Mesendoderm (in vitro differentiated cells): ENCODE data around the gene ZNF750.

Experiments used
- DNase-seq: peaks from one replicate; pipeline ENCODE4 v3.0.0; 2013
- H2AK5ac ChIP-seq: 2 replicates; pipeline ENCODE4 v1.6.1; 2013; ENCODE audit warnings: low read length, inconsistent platforms
- H2BK120ac ChIP-seq: 2 replicates; pipeline ENCODE4 v1.6.1; 2013; ENCODE audit warnings: low read depth, mild to moderate bottlenecking, low read length, moderate library complexity, mixed read lengths
- H2BK15ac ChIP-seq: replicated peaks from 2 replicates; pipeline ENCODE4 v1.6.1; 2013; ENCODE audit warnings: low read depth, mild to moderate bottlenecking, moderate library complexity
- H2BK5ac ChIP-seq: 2 replicates; pipeline ENCODE4 v1.6.1; 2013; ENCODE audit warnings: low read length, inconsistent platforms
- H3K18ac ChIP-seq: 2 replicates; pipeline ENCODE4 v1.6.1; 2013; ENCODE audit warnings: mild to moderate bottlenecking, low read length, mixed read lengths
- H3K23ac ChIP-seq: one replicate; pipeline ENCODE4 v1.6.1; 2013; ENCODE audit warnings: low read length
- H3K27ac ChIP-seq: 2 replicates; pipeline ENCODE4 v1.5.1; 2013; ENCODE audit warnings: low read depth, mild to moderate bottlenecking, inconsistent platforms, low read length, moderate library complexity
- H3K27me3 ChIP-seq: 2 replicates; pipeline ENCODE4 v1.6.1; 2013; ENCODE audit warnings: low read length, control low read depth, mild to moderate bottlenecking, inconsistent platforms; ENCODE audit not compliant: insufficient read depth, poor library complexity
- H3K36me3 ChIP-seq: 2 replicates; pipeline ENCODE4 v1.6.1; 2013; ENCODE audit warnings: low read length, inconsistent platforms; ENCODE audit not compliant: control insufficient read depth, insufficient read depth
- H3K4ac ChIP-seq: one replicate; pipeline ENCODE4 v1.6.1; 2013; ENCODE audit warnings: low read depth, mild to moderate bottlenecking, low read length, moderate library complexity
- H3K4me1 ChIP-seq: 2 replicates; pipeline ENCODE4 v1.6.1; 2013; ENCODE audit warnings: low read depth, low read length, inconsistent platforms; ENCODE audit not compliant: control insufficient read depth
- H3K4me2 ChIP-seq: 2 replicates; pipeline ENCODE4 v1.6.1; 2013; ENCODE audit warnings: low read length
- H3K4me3 ChIP-seq: 2 replicates; pipeline ENCODE4 v1.5.1; 2013; ENCODE audit warnings: mild to moderate bottlenecking, low read length
- H3K56ac ChIP-seq: one replicate; pipeline ENCODE4 v1.6.1; 2013; ENCODE audit warnings: low read length
- H3K79me1 ChIP-seq: 2 replicates; pipeline ENCODE4 v1.6.1; 2013; ENCODE audit warnings: low read length, inconsistent platforms
- H3K79me2 ChIP-seq: 2 replicates; pipeline ENCODE4 v1.6.1; 2013; ENCODE audit warnings: mild to moderate bottlenecking, low read length; ENCODE audit not compliant: control insufficient read depth, insufficient read depth
- H3K9ac ChIP-seq: 2 replicates; pipeline ENCODE4 v1.6.1; 2013; ENCODE audit warnings: low read length, inconsistent platforms
- H4K5ac ChIP-seq: one replicate; pipeline ENCODE4 v1.6.1; 2013; ENCODE audit warnings: low read length
- H4K8ac ChIP-seq: one replicate; pipeline ENCODE4 v1.6.1; 2013; ENCODE audit warnings: low read depth, mild to moderate bottlenecking, control low read depth, low read length, moderate library complexity
- WGBS: extraction: QIAGEN DNeasy Blood & Tissue Kit; methylation state at CpG from one replicate; pipeline ENCODE4 v1.1.7; 2013; ENCODE audit warnings: low lambda C conversion rate, missing lambda C conversion rate; ENCODE audit not compliant: insufficient coverage; ENCODE audit errors: extremely low coverage; 5-methylcytosine and 5-hydroxymethylcytosine counted together

Gene ZNF750

GRCh38 chr17:82848022-82848592 is 8.3 kb upstream of the ZNF750 start:
- Histone ChIP-seq H4K8ac (no peak overlapping the region), H3K27me3 (no peaks in the 10 kb centered on the region), H3K36me3 (no peaks in the 10 kb centered on the region), H3K18ac (no peak overlapping the region), H3K56ac (no peak overlapping the region), H3K4me3 (no peak overlapping the region), H3K4me2 (no peak overlapping the region), H3K9ac (no peak overlapping the region), H4K5ac (no peak overlapping the region), H3K23ac (no peak overlapping the region), H2BK120ac (no peak overlapping the region), H3K79me1 (no peaks in the 10 kb centered on the region), H2AK5ac (no peak overlapping the region), H2BK15ac (no peak overlapping the region), H2BK5ac (no peak overlapping the region), H3K27ac (no peak overlapping the region), H3K4me1 (no peaks in the 10 kb centered on the region), H3K4ac (no peak overlapping the region), H3K79me2 (no peaks in the 10 kb centered on the region)
- no CpG with 5 or more reads among the region's 23 CpGs for WGBS
- no peak for DNase-seq

DNA sequence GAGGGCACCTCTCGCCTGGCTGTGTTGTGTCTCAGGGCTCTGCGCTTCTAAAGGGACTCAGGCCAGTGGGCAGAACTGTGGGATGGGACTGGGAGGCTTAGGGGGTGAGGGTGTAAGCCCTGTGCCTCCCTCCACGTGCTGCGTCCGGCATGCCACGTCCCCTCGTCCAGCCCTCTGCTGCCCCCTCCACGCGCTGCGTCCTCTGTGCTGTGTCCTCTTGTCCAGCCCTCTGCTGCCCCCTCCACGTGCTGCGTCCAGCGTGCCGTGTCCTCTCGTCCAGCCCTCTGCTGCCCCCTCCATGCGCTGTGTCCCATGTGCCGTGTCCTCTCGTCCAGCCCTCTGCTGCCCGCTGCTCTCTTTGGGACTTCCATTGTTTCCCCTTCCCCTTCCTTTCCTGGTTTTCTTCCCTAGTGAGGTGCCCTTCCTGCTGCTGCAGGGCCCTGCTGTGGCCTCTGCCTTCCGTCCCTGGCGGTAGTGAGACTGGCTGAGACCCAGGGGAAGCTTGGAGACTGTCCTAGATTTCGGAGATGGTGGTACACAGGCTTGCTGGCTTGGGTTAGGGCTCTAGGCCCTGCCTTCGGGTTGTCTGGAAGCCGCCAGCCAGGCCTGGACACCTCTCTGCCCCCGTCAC is 6.4 kb upstream of the ZNF750 start:
- H2BK120ac ChIP-seq: no peak overlapping the region
- H3K4ac ChIP-seq: no peak overlapping the region
- no peak overlapping the region for H2BK5ac ChIP-seq
- no peak overlapping the region for H3K18ac ChIP-seq
- no peaks in the 10 kb centered on the region for H3K79me1 ChIP-seq
- H3K4me3 ChIP-seq: no peak overlapping the region
- H3K4me1 ChIP-seq: no peaks in the 10 kb centered on the region
- H4K8ac ChIP-seq: no peak overlapping the region
- no peak overlapping the region for H3K4me2 ChIP-seq
- no CpG with 5 or more reads among the region's 25 CpGs for WGBS
- no peak overlapping the region for H2AK5ac ChIP-seq
- H3K56ac ChIP-seq: no peak overlapping the region
- no peak for DNase-seq
- H3K9ac ChIP-seq: no peak overlapping the region
- H3K23ac ChIP-seq: no peak overlapping the region
- no peaks in the 10 kb centered on the region for H3K79me2 ChIP-seq
- H3K36me3 ChIP-seq: no peaks in the 10 kb centered on the region
- H4K5ac ChIP-seq: no peak overlapping the region
- no peak overlapping the region for H2BK15ac ChIP-seq
- no peak overlapping the region for H3K27ac ChIP-seq
- no peaks in the 10 kb centered on the region for H3K27me3 ChIP-seq

DNA sequence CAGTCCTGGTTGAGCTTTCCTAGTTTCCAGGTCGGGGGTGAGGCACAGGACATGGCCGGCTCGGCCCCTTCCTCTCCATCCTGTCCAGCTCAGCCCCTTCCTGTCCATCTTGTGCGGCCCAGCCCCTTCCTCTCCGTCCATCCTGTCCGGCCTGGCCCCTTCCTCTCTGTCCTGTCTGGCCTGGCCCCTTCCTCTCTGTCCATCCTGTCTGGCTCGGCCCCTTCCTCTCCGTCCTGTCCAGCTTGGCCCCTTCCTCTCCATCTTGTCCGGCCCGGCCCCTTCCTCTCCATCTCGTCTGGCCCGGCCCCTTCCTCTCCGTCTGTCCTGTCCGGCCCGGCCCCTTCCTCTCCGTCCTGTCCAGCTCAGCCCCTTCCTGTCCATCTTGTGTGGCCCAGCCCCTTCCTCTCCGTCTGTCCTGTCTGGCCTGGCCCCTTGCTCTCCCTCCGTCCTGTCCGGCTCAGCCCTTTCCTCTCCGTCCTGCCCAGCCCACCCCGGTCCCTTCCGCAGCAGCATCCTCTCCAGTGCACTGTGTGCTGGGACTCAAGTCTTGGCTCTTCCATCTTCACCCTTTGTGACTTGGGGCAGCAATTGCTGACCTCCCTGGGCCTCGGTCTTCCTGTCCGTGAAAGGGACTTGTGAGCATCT is 5.5 kb upstream of the ZNF750 start:
- DNase-seq: no peak
- H4K5ac ChIP-seq: no peak overlapping the region
- no peak overlapping the region for H3K9ac ChIP-seq

DNA sequence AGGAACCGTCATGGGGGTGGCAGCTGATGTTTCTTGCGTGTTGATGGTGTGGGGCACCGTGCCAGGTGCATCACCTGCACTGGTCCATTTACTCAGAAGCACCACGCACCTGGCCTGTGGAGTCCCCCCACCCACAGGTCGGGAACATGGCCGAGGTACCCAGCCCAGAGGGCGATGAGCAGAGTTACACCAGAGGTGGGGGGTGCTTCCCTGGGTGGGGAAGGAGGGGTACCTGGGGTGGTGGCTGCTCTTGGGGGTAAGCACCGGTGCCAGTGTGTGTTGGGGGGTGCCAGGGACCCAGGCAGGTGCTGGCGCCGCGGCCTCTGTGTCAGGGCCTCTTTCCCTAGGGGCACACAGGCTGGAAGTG is 5.0 kb upstream of the ZNF750 start:
- Histone ChIP-seq H2AK5ac (no peak overlapping the region), H3K9ac (no peak overlapping the region), H3K27me3 (no peaks in the 10 kb centered on the region), H2BK120ac (no peak overlapping the region), H3K56ac (no peak overlapping the region), H4K8ac (no peak overlapping the region), H3K27ac (no peak overlapping the region), H3K4me2 (no peak overlapping the region), H3K4me3 (no peak overlapping the region), H2BK15ac (no peak overlapping the region), H2BK5ac (no peak overlapping the region), H3K36me3 (no peaks in the 10 kb centered on the region), H3K79me1 (peaks cover 2% of the 10 kb centered on the region), H4K5ac (no peak overlapping the region), H3K4ac (no peak overlapping the region), H3K79me2 (no peaks in the 10 kb centered on the region), H3K18ac (no peak overlapping the region), H3K4me1 (no peaks in the 10 kb centered on the region), H3K23ac (no peak overlapping the region)
- no CpG with 5 or more reads among the region's 11 CpGs for WGBS
- DNase-seq: no peak

More for the DNA sequence above, 5.5 kb upstream of the ZNF750 start:
- Histone ChIP-seq H3K27me3 (no peaks in the 10 kb centered on the region), H2BK120ac (no peak overlapping the region), H3K27ac (no peak overlapping the region), H3K79me2 (no peaks in the 10 kb centered on the region), H3K56ac (no peak overlapping the region), H2AK5ac (no peak overlapping the region), H3K4ac (no peak overlapping the region), H3K4me2 (no peak overlapping the region), H3K23ac (no peak overlapping the region), H2BK5ac (no peak overlapping the region), H3K36me3 (no peaks in the 10 kb centered on the region), H3K4me1 (no peaks in the 10 kb centered on the region), H4K8ac (no peak overlapping the region), H2BK15ac (no peak overlapping the region), H3K4me3 (no peak overlapping the region), H3K18ac (no peak overlapping the region), H3K79me1 (no peaks in the 10 kb centered on the region)
- no CpG with 5 or more reads among the region's 24 CpGs for WGBS

DNA sequence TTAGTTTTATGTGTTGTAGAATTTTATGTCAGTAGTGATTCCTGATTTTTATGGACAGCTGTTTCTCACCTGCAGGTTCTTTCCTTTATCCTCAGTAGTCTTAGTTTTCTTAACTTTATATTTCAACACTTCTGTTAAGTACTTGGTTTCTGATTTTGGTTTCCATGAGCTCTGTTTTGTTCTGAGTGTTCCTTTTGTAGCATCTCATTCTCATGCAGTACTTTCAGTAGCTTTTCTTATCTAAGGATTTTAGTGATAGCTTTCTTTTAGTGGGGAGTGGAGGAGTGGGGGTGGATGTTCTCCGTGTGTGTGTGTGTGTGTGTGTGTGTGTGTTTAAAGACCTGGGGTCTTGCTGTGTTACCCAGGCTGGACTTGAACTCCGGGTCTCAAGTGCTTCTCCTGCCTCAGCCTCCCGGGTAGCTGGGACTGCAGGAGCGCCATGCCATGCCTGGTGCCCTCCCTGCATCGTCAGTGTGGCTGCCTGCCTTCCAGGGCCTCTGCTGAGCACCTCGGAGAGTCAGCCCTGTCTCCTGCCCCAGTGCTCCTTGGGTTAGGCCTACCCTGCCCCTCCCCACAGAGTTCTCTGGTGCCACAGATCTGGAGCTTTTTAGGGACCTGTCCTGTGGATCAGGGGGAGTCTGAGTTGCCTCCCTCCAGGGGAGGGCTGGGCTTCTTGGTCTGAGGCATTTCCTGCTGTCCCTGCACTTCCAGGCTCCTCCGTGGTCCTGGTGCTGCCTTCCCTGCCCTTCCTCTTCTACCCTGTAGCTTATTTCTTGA is 4.3 kb upstream of the ZNF750 start:
- Histone ChIP-seq H3K4me2 (no peak overlapping the region), H3K4me1 (no peaks in the 10 kb centered on the region), H3K36me3 (no peaks in the 10 kb centered on the region), H4K8ac (no peak overlapping the region), H2AK5ac (no peak overlapping the region), H3K56ac (no peak overlapping the region), H4K5ac (no peak overlapping the region), H3K27ac (no peak overlapping the region), H3K23ac (no peak overlapping the region), H3K79me1 (peaks cover 2% of the 10 kb centered on the region), H3K4me3 (no peak overlapping the region), H3K4ac (no peak overlapping the region), H2BK15ac (no peak overlapping the region), H2BK120ac (no peak overlapping the region), H3K9ac (no peak overlapping the region), H2BK5ac (no peak overlapping the region), H3K18ac (no peak overlapping the region), H3K79me2 (no peaks in the 10 kb centered on the region), H3K27me3 (no peaks in the 10 kb centered on the region)
- no peak for DNase-seq
- WGBS: no CpG with 5 or more reads among the region's 7 CpGs
